ENCODE data around the gene TMEM248.
"Not testable (repeated sequence)": the region's sequence is repeated elsewhere in the genome, so short reads cannot be mapped to it uniquely, and the experiment has no call there.

DNA sequence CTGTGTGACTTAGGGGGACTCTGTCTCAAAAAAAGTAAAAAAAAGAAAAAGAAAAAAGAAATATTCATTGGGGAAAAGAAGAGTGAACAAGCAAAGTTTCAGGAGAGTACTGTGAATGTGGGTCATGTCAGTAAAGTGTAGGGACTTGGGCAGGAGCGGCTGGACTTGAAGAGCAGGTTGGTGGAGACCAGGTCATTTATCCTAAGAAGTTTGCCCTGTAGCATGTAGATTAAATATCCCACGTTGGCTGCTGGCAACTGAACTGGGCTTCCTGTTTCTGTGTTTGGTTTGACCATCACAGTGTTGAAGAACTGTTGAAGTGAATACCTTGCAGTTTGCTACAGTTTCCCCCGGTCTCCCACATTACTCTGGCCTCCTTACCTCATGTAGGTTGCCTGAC lies 32.8 kb upstream of the TMEM248 start:
- TF ChIP-seq CTCF (conservative IDR thresholded peaks at IDR 0.05); ZFX (IDR thresholded peaks at IDR 0.05): not testable (repeated sequence)
